ENCODE measurements around the gene EHHADH. TPM values are rescaled to one million over a fixed set of nuclear protein-coding genes. Genes with fewer than 3 reads are reported as not detected.

Gene EHHADH
- total and polyA plus RNA-seq, 9 of the 15 experiments (the other 6 are each of a cell fraction or from before 2014, with no cell fraction given) = 3.6 to 6.4 (median 5.4) TPM

- TF ChIP-seq RNF2 (IDR thresholded peaks at IDR 0.05) = no peak
- TF ChIP-seq ZFX (CRISPR knock-in tag; IDR thresholded peaks at IDR 0.05) = no peak
Measured at GRCh38 chr3:185282696-185283373, 29.0 kb upstream of the EHHADH start (continued).

GRCh38 chr3:185280572-185281365 is 26.9 kb upstream of the EHHADH start:
- ChIA-PET CTCF (ENCODE audit: low intra/inter-chr PET ratio) (interaction anchor here (0.5 to 0.7 kb wide), 3 partner anchors 73 to 407 kb away, joined by 3 to 5 read pairs (median 3); no protein-coding TSS in a partner anchor), POLR2A (interaction anchor here (1.6 kb wide), 1 partner anchor 13 kb away, joined by 4 read pairs; no protein-coding TSS in a partner anchor)
- intact Hi-C loops (cut with micrococcal nuclease) = no loop called here
- Histone ChIP-seq H3K9ac (ENCODE audit: insufficient read depth in 1 of 2, low read depth in 2 of 2, low read length in 2 of 2) (no peak overlapping the region), H3K9me3 (replicated peaks; ENCODE audit: control insufficient read depth, insufficient read depth, low read depth, low read length) (no peaks in the 10 kb centered on the region), H3K36me3 (ENCODE audit: control insufficient read depth, insufficient read depth, low read length) (no peaks in the 10 kb centered on the region), H3K4me3 (no peak overlapping the region), H4K20me1 (replicated peaks; ENCODE audit: control insufficient read depth, insufficient read depth, low read length) (no peaks in the 10 kb centered on the region), H3K4me1 (replicated peaks in 1 of 2; ENCODE audit: control insufficient read depth in 2 of 2, insufficient read depth in 2 of 2, low read length in 2 of 2) (peaks cover 3 to 4% of the 10 kb centered on the region in 2 experiments; a peak in 3 of 5 replicates), H3K79me2 (ENCODE audit: control insufficient read depth, insufficient read depth, low read length) (no peaks in the 10 kb centered on the region), H3K27ac (ENCODE audit: extremely low read depth, low read depth, low read length) (no peak overlapping the region), H3K4me2 (ENCODE audit: insufficient read depth, low read length) (0 out of 2 replicates have a peak overlapping the region, but pooled peaks have one; percentile 38), H3K27me3 (ENCODE audit: control insufficient read depth in 2 of 2, insufficient read depth in 2 of 2, low read length in 2 of 2) (no peaks in the 10 kb centered on the region), H3K9me1 (ENCODE audit: control insufficient read depth, insufficient read depth, low read length) (no peaks in the 10 kb centered on the region), H2AFZ (ENCODE audit: low read depth, low read length) (peak overlapping the region; percentile 69)
- DNase-seq (ENCODE audit: extremely low read depth in 1 of 4, low spot score in 3 of 4) = peak; percentile 58 to 67 (median 62)
- WGBS (ENCODE audit: insufficient coverage, low coverage, missing lambda C conversion rate) = 37% methylated on average over 4 of the region's 4 CpGs
- peak; percentile 48 for FAIRE-seq
- peak; percentile 91 for ATAC-seq
- BruUV-seq (replicated peaks) = no TSS peak
- in situ Hi-C loops (cut with MboI) = no loop called here
- TF ChIP-seq, protein P1, sequence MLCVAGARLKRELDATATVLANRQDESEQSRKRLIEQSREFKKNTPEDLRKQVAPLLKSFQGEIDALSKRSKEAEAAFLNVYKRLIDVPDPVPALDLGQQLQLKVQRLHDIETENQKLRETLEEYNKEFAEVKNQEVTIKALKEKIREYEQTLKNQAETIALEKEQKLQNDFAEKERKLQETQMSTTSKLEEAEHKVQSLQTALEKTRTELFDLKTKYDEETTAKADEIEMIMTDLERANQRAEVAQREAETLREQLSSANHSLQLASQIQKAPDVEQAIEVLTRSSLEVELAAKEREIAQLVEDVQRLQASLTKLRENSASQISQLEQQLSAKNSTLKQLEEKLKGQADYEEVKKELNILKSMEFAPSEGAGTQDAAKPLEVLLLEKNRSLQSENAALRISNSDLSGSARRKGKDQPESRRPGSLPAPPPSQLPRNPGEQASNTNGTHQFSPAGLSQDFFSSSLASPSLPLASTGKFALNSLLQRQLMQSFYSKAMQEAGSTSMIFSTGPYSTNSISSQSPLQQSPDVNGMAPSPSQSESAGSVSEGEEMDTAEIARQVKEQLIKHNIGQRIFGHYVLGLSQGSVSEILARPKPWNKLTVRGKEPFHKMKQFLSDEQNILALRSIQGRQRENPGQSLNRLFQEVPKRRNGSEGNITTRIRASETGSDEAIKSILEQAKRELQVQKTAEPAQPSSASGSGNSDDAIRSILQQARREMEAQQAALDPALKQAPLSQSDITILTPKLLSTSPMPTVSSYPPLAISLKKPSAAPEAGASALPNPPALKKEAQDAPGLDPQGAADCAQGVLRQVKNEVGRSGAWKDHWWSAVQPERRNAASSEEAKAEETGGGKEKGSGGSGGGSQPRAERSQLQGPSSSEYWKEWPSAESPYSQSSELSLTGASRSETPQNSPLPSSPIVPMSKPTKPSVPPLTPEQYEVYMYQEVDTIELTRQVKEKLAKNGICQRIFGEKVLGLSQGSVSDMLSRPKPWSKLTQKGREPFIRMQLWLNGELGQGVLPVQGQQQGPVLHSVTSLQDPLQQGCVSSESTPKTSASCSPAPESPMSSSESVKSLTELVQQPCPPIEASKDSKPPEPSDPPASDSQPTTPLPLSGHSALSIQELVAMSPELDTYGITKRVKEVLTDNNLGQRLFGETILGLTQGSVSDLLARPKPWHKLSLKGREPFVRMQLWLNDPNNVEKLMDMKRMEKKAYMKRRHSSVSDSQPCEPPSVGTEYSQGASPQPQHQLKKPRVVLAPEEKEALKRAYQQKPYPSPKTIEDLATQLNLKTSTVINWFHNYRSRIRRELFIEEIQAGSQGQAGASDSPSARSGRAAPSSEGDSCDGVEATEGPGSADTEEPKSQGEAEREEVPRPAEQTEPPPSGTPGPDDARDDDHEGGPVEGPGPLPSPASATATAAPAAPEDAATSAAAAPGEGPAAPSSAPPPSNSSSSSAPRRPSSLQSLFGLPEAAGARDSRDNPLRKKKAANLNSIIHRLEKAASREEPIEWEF (CRISPR knock-in tag; IDR thresholded peaks at IDR 0.05) = no peak
- TF ChIP-seq ZZZ3 (IDR thresholded peaks at IDR 0.05) = no peak
- TF ChIP-seq ZNF717 (CRISPR knock-in tag; IDR thresholded peaks at IDR 0.05) = no peak
- TF ChIP-seq ZNF175 (CRISPR knock-in tag; IDR thresholded peaks at IDR 0.05; ENCODE audit: low read depth) = no peak
- no peak for TF ChIP-seq ZNF12 (CRISPR knock-in tag; IDR thresholded peaks at IDR 0.05)
- TF ChIP-seq KDM2B (CRISPR knock-in tag; IDR thresholded peaks at IDR 0.05) = no peak
- TF ChIP-seq ZNF740 (CRISPR knock-in tag; IDR thresholded peaks at IDR 0.05) = no peak
- no peak for TF ChIP-seq ZNF740 (tag; IDR thresholded peaks at IDR 0.05)
- peak; percentile 58; the same call in 1 of the 2 replicates for TF ChIP-seq ATF7 (IDR thresholded peaks at IDR 0.05)
- TF ChIP-seq ZNF140 (CRISPR knock-in tag; IDR thresholded peaks at IDR 0.05) = no peak
- 0 out of 2 replicates have a peak, but pooled peaks have one; percentile 31 for TF ChIP-seq FOXJ2 (tag; IDR thresholded peaks at IDR 0.05)

Measured in K562 (cell line).